GM19193 (cell line): ENCODE results near the gene TDRD3.

Experiments used
- POLR2A ChIP-seq: IDR thresholded peaks from 4 replicates; pipeline ENCODE4 v1.6.1; 2011; ENCODE audit not compliant: insufficient read depth, insufficient read length; ENCODE audit errors: extremely low read depth

Gene TDRD3

DNA sequence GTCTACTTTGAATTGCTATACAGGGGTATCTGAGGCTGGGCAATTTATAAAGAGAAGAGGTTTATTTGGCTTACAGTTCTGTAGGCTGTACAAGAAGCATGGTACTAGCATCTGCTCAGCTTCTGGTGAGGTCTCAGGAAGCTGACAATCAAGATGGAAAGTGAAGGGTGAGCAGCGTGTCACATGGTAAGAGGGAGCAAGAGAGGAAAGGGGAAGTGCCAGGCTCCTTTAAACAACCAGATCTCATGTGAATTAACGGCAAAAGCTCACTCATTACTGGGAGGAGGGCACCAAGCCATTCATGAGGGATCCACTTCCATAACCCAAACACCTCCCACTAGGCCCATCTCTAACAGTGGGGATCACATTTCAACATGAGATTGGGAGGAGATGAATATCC is 222.4 kb downstream of the TDRD3 start:
- no peak for TF ChIP-seq POLR2A

DNA sequence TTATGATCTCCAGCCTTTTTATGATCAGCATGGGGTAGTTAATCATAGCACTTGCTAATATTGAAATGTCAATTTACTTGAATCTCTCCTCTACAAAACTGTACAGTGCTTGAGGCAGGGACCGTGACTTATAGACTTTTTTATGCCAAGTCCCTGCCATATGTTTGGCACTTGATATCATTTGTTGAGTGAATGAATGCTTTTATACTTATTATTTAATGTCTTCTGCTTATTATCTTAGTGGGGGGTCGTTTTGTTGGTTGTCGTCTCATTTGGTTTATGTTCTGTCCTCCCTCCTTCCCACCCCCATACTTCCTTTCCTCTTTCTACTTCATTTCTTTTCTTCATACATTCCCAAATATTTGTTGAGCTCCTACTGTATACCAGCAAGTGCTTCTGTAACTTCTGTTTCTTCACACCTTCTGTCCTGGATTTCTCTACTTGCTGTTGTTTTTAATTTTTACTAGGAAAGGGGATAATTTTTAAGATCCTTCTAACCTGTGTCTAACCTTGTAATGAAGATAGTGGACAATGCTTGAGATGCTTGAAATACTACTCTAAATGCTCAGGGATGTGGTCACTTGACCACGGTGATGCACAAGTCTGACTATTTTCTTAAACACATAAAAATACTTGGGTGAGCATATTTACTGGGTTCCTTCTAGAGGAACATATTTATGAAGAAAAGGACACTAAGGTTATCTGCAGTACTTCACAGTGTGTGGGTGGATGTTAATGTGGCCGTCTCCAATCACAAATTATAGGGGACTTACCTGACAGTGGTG is 223.8 kb downstream of the TDRD3 start:
- TF ChIP-seq POLR2A, result no peak

DNA sequence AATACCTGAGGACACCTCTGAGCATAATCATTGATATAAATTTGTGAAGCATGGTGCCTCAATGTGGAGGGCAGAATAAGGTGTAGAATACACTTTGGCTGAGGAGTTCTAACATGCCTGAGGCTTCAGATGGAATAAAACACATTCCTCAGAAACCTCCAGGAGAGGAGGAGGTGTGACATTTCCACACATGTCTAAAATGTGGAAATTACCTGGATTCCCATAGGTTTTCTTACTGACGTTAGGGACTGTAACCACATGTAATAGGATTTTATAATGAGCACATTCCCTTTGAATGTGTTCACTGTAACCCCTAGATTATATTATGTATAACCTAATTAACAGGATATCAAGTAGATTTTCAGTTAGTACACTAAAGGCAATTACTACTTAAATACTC is 226.1 kb downstream of the TDRD3 start:
- TF ChIP-seq POLR2A, result no peak
